ENCODE measurements around the gene EFNA3.

Gene EFNA3

GRCh38 chr1:155079487-155080311, 1.1 kb downstream of the EFNA3 start:
- H3K4me3 ChIP-seq (ENCODE audit: low read depth, low read length), result no peak overlapping the region
- no peak for TF ChIP-seq CTCF (IDR thresholded peaks at IDR 0.05; ENCODE audit: low read depth, low read length)

GRCh38 chr1:155080312-155081228, 1.9 kb downstream of the EFNA3 start:
- no peak for TF ChIP-seq CTCF (IDR thresholded peaks at IDR 0.05; ENCODE audit: low read depth, low read length)
- no peak overlapping the region for H3K4me3 ChIP-seq (ENCODE audit: low read depth, low read length)

GRCh38 chr1:155081472-155082300, 3.0 kb downstream of the EFNA3 start:
- H3K4me3 ChIP-seq (ENCODE audit: low read depth, low read length), result no peak overlapping the region
- no peak for TF ChIP-seq CTCF (IDR thresholded peaks at IDR 0.05; ENCODE audit: low read depth, low read length)

- no peak for TF ChIP-seq CTCF (IDR thresholded peaks at IDR 0.05; ENCODE audit: low read depth, low read length)
- H3K4me3 ChIP-seq (ENCODE audit: low read depth, low read length), result no peak overlapping the region
These were observed 3.8 kb downstream of the EFNA3 start for GRCh38 chr1:155082301-155083051.

GRCh38 chr1:155083052-155083541, 4.5 kb downstream of the EFNA3 start:
- no peak for TF ChIP-seq CTCF (IDR thresholded peaks at IDR 0.05; ENCODE audit: low read depth, low read length)
- H3K4me3 ChIP-seq (ENCODE audit: low read depth, low read length), result no peak overlapping the region
